GM21529 (cell line): ENCODE results near the gene ESRRA.

Experiments used
- ATAC-seq: cut with Tn5 transposase; IDR thresholded peaks from one replicate; pipeline ENCODE4 v1.9.1; 2021; ENCODE audit not compliant: unreplicated experiment

The ESRRA gene

GRCh38 chr11:64364435-64364834 lies 59.1 kb downstream of the ESRRA start:
- ATAC-seq = no peak

- no peak for ATAC-seq
Observed at GRCh38 chr11:64364911-64365310, 59.6 kb downstream of the ESRRA start.
